WI38 (cell line): ENCODE results near the gene RALGAPA1.
"Not testable (repeated sequence)": the region's sequence is repeated elsewhere in the genome, so short reads cannot be mapped to it uniquely, and the experiment has no call there.

Source experiments
- H3K4me3 ChIP-seq: 2 replicates; pipeline ENCODE4 v1.5.1; 2011; ENCODE audit warnings: low read depth, mild to moderate bottlenecking, control low read depth, low read length
- TF ChIP-seq, protein P1 (sequence below): IDR thresholded peaks from 2 replicates; pipeline ENCODE4 v1.5.1; 2012; ENCODE audit warnings: low read depth, mild to moderate bottlenecking, control low read depth, low read length

The RALGAPA1 gene

DNA sequence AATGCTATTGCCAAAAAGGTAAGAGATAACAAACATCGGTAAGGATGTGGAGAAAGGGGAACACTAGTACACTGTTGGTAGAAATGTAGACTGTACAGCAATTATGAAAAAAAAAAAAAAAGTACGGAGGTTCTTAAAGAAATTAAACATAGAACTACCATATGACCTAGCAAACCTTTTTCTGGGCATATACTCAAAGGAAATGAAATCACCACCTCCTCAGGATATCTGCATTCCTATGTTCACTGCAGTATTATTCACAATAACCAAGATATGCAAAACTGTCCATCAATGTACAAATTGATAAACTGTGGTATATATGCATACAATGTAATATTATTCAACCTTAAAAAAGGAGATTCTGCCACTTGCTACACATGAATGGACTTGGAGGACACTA lies 214.5 kb downstream of the RALGAPA1 start:
- H3K4me3 ChIP-seq = no peak overlapping the region
- TF ChIP-seq, protein P1, sequence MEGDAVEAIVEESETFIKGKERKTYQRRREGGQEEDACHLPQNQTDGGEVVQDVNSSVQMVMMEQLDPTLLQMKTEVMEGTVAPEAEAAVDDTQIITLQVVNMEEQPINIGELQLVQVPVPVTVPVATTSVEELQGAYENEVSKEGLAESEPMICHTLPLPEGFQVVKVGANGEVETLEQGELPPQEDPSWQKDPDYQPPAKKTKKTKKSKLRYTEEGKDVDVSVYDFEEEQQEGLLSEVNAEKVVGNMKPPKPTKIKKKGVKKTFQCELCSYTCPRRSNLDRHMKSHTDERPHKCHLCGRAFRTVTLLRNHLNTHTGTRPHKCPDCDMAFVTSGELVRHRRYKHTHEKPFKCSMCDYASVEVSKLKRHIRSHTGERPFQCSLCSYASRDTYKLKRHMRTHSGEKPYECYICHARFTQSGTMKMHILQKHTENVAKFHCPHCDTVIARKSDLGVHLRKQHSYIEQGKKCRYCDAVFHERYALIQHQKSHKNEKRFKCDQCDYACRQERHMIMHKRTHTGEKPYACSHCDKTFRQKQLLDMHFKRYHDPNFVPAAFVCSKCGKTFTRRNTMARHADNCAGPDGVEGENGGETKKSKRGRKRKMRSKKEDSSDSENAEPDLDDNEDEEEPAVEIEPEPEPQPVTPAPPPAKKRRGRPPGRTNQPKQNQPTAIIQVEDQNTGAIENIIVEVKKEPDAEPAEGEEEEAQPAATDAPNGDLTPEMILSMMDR = no peak

GRCh38 chr14:35587373-35587772 lies 221.7 kb downstream of the RALGAPA1 start:
- H3K4me3 ChIP-seq = not testable (repeated sequence)

- TF ChIP-seq, protein P1 = no peak
- H3K4me3 ChIP-seq = no peak overlapping the region
These were observed 230.5 kb downstream of the RALGAPA1 start for GRCh38 chr14:35578639-35579038.

DNA sequence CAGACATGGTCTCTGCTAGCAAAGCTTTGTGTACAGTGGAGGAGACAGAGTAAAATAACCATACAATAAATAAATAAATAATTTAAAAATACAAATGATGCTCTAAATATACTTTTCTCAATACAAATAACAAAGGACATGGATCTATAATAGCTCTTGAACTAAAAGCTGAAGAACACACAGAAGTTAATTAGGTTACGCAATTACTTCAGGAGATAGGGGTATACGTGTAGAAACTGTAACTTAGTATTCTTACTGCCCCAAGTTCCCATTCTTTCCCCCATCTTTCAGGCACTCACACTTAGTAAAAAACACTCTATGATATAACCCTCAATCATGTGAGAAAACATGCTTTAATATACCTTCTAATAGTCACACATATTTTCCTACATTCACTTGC lies 231.0 kb downstream of the RALGAPA1 start:
- TF ChIP-seq, protein P1 = no peak
- H3K4me3 ChIP-seq = no peak overlapping the region

DNA sequence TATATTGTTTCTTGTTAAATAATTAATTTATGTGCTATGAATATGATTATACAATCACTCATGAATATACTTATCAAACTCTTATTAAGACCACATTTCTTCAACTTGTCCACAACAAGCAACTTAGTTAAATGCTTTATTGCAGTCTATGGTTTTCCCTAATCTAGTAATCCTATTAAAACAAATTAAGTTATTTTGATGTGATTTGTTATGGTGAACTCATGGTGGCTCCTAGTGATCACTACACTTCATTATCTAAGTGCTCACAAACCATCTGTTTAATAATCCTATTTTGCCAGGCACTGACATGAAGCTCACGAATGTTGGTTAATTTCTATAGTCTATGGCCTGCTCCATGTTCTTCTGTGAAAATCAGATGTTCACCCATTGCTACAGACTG lies 232.2 kb downstream of the RALGAPA1 start:
- H3K4me3 ChIP-seq = no peak overlapping the region
- TF ChIP-seq, protein P1 = no peak

DNA sequence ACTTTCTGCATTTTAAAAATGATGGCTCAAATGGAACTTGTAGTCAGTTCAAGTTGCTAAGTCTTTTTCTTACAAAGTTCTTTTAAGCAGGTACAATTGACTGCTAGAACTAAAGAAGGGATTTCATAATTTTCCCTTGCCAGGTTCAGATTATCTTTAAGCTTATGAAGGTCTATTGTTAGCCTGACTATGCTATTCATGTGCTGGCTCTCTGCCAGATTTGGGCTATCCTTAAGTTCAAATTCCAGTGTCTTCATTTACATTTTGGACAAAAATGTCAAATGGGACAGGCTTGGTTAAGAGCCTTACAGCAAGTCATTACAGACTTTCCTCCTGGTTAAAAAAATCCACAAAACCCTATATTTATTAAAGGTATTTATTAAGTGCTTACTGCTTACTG lies 232.8 kb downstream of the RALGAPA1 start:
- TF ChIP-seq, protein P1 = no peak
- no peak overlapping the region for H3K4me3 ChIP-seq

DNA sequence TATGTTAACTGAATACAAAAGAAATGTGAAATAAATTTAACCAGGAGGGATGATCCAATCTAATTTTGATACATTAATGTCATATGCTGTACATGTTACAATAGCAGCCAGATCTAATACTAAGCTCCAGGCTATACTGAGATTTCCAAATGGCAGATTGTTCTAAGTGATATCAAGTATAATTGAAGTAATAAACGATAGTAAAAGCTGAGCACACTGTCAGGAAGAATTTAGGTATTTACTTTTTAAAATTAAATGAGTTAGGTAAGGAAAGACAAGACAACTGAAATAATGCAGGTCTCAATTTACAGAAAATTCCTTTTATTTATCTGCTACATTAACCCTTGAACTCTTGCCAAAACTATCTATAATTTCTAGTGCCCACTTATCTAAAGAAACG lies 235.2 kb downstream of the RALGAPA1 start:
- no peak overlapping the region for H3K4me3 ChIP-seq
- TF ChIP-seq, protein P1 = no peak

DNA sequence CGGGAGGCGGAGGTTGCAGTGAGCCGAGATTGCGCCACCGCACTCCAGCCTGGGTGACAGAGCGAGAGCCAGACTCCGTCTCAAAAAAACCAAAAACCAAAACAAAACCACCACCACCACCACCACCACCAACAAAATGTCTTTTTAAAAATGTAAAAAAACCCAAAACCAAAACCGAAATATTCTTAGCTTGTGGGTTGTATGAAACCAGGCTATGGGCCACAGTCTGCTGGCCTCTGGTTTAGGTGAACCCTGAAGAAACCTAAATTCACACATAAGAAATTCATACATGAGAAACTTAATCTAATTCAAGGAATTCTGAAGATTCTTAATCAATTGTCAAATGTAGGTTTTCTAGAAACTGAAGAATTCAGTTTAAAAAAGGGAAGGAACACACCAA lies 237.5 kb downstream of the RALGAPA1 start:
- TF ChIP-seq, protein P1 = no peak
- no peak overlapping the region for H3K4me3 ChIP-seq
